ENCODE data around the gene SIRT4. TPM values are rescaled to one million over a fixed set of nuclear protein-coding genes. Genes with fewer than 3 reads are reported as not detected.

SIRT4 gene
- total and polyA plus RNA-seq, 10 of the 15 experiments (the other 5 are each of a cell fraction or from before 2014, with no cell fraction given): 0.19 to 0.98 (median 0.44) TPM

DNA sequence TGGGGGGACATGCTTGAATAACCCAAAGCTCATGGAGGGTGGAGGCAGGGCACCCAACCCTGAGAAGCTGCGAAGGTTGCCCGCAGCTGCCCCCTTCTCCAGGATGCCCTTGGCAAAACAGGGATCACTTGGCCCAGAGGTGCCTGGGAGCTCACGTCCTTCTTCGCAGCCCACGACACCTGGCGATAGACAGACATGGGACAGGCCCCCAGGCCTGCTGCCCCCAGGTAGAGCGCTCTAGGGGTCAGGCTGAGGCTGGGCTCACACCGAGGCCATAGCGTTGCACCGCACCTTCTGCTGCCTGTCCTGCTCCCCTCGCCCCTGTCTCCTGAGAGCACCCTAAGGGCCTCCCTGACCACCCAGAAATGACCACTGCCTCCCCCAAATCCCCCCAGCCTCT, 45.6 kb downstream of the SIRT4 start:
- H3K4me3 ChIP-seq: no peak overlapping the region
- WGBS (ENCODE audit: insufficient coverage, insufficient replicate concordance, low lambda C conversion rate, missing lambda C conversion rate): 64% methylated on average over 11 of the region's 11 CpGs
- H3K27me3 ChIP-seq (replicated peaks in 1 of 2; ENCODE audit: control insufficient read depth in 2 of 2, insufficient read depth in 2 of 2, low read length in 1 of 2): no peaks in the 10 kb centered on the region
- H3K79me2 ChIP-seq (ENCODE audit: control insufficient read depth, insufficient read depth, low read length): no peaks in the 10 kb centered on the region
- POLR2A ChIA-PET: no interaction called here
- no peak overlapping the region for H3K27ac ChIP-seq (ENCODE audit: control insufficient read depth, insufficient read depth)
- no peak overlapping the region for H3K9ac ChIP-seq (ENCODE audit: control insufficient read depth, insufficient read depth, low read length)
- intact Hi-C loops (cut with micrococcal nuclease; ENCODE audit: unreplicated experiment): loop anchor here (2.0 kb wide), 1 partner anchor 19 kb away; no protein-coding TSS in a partner anchor
- no peaks in the 10 kb centered on the region for H3K9me3 ChIP-seq (replicated peaks; ENCODE audit: control insufficient read depth, insufficient read depth, low read length)
- ATAC-seq: no peak
- no peak for DNase-seq (ENCODE audit: low read depth, low spot score)
- no peak overlapping the region for H2AFZ ChIP-seq (ENCODE audit: control insufficient read depth, low read depth, low read length)
- no TSS peak for BruUV-seq (replicated peaks)
- no peak for TF ChIP-seq PKNOX1 (IDR thresholded peaks at IDR 0.05)
- no peak for TF ChIP-seq ZBTB4 (CRISPR knock-in tag; IDR thresholded peaks at IDR 0.05)
- TF ChIP-seq CREM (IDR thresholded peaks at IDR 0.05; ENCODE audit: low read depth): no peak
- TF ChIP-seq ASH2L (IDR thresholded peaks at IDR 0.05; ENCODE audit: borderline replicate concordance, low read depth): no peak
- FAIRE-seq: no peak
- no peaks in the 10 kb centered on the region for H3K36me3 ChIP-seq (ENCODE audit: control insufficient read depth in 2 of 2, insufficient read depth in 2 of 2, low read length in 1 of 2)
- no peaks in the 10 kb centered on the region for H3K4me1 ChIP-seq (ENCODE audit: control insufficient read depth, insufficient read depth, low read length)
- SMC1A ChIA-PET (ENCODE audit: uncharacterized antibody, unreplicated experiment): no interaction called here
- no peaks in the 10 kb centered on the region for H4K20me1 ChIP-seq (ENCODE audit: control insufficient read depth, insufficient read depth)
- no peak overlapping the region for H3K4me2 ChIP-seq (ENCODE audit: control insufficient read depth, insufficient read depth)
- in situ Hi-C loops (cut with MboI): no loop called here
- CTCF ChIA-PET: no interaction called here
- RAD21 ChIA-PET (ENCODE audit: unreplicated experiment): no interaction called here

Data from GM12878 (cell line).